SIG-M5 (cell line): ENCODE data around the gene CPB2.

ENCODE experiments used
- DNase-seq: peaks from one replicate; lab custom pipeline; 2025; lab: John Stamatoyannopoulos, UW

CPB2 gene

GRCh38 chr13:46097663-46098062 lies 7.2 kb downstream of the CPB2 start:
- DNase-seq, result no peak

GRCh38 chr13:46097015-46097414 lies 7.8 kb downstream of the CPB2 start:
- no peak for DNase-seq

- no peak for DNase-seq
Observed at GRCh38 chr13:46094478-46094877, 10.4 kb downstream of the CPB2 start.

- DNase-seq, result no peak
Observed at GRCh38 chr13:46088821-46089562, 15.8 kb downstream of the CPB2 start.

- DNase-seq, result no peak
Observed at GRCh38 chr13:46087481-46087880, 17.4 kb downstream of the CPB2 start.

- no peak for DNase-seq
Observed at GRCh38 chr13:46086985-46087384, 17.8 kb downstream of the CPB2 start.

GRCh38 chr13:46086421-46086922 lies 18.4 kb downstream of the CPB2 start:
- DNase-seq, result no peak

- DNase-seq, result no peak
Observed at GRCh38 chr13:46085737-46086136, 19.1 kb downstream of the CPB2 start.

- DNase-seq, result no peak
Observed at GRCh38 chr13:46082324-46082723, 22.5 kb downstream of the CPB2 start.

- DNase-seq, result no peak
Observed at GRCh38 chr13:46079770-46080169, 25.1 kb downstream of the CPB2 start.

GRCh38 chr13:46077265-46077664 lies 27.6 kb downstream of the CPB2 start:
- DNase-seq, result no peak

GRCh38 chr13:46076827-46077226 lies 28.0 kb downstream of the CPB2 start:
- DNase-seq, result no peak

GRCh38 chr13:46075811-46076210 lies 29.0 kb downstream of the CPB2 start:
- no peak for DNase-seq

- DNase-seq, result no peak
Observed at GRCh38 chr13:46071590-46072249, 33.1 kb downstream of the CPB2 start.

GRCh38 chr13:46063292-46063691 lies 41.5 kb downstream of the CPB2 start:
- no peak for DNase-seq

- no peak for DNase-seq
Observed at GRCh38 chr13:46062185-46062584, 42.6 kb downstream of the CPB2 start.

- no peak for DNase-seq
Observed at GRCh38 chr13:46059405-46059804, 45.4 kb downstream of the CPB2 start.

- DNase-seq, result no peak
Observed at GRCh38 chr13:46058268-46058667, 46.6 kb downstream of the CPB2 start.

- no peak for DNase-seq
Observed at GRCh38 chr13:46057256-46058015, 47.4 kb downstream of the CPB2 start.

GRCh38 chr13:46053162-46054012 lies 51.4 kb downstream of the CPB2 start:
- no peak for DNase-seq

GRCh38 chr13:46052319-46053161 lies 52.3 kb downstream of the CPB2 start, which contains the start of gene ZC3H13:
TSS of gene ZC3H13 (minus strand) at chr13:46052746. CDS start at chr13:46045507, 7,239 bp downstream.
- DNase-seq, result peak; percentile 84
